ENCODE data around the gene EPM2A. TPM values are rescaled to one million over a fixed set of nuclear protein-coding genes. Genes with fewer than 3 reads are reported as not detected.

EPM2A gene
- total and polyA plus RNA-seq, 10 of the 15 experiments (the other 5 are each of a cell fraction or from before 2014, with no cell fraction given), result 3.4 to 13.0 (median 7.9) TPM

- Histone ChIP-seq H3K4me1 (ENCODE audit: control insufficient read depth, insufficient read depth, low read length) (no peaks in the 10 kb centered on the region; the same call in 1 of the 2 replicates), H2AFZ (ENCODE audit: control insufficient read depth, low read depth, low read length) (no peak overlapping the region), H3K27me3 (replicated peaks in 1 of 2; ENCODE audit: control insufficient read depth in 2 of 2, insufficient read depth in 2 of 2, low read length in 1 of 2) (no peaks in the 10 kb centered on the region), H3K36me3 (ENCODE audit: control insufficient read depth in 2 of 2, insufficient read depth in 2 of 2, low read length in 1 of 2) (no peaks in the 10 kb centered on the region), H3K4me2 (ENCODE audit: control insufficient read depth, insufficient read depth) (no peak overlapping the region), H3K9me3 (replicated peaks; ENCODE audit: control insufficient read depth, insufficient read depth, low read length) (no peaks in the 10 kb centered on the region), H3K27ac (ENCODE audit: control insufficient read depth, insufficient read depth) (no peak overlapping the region), H4K20me1 (ENCODE audit: control insufficient read depth, insufficient read depth) (no peaks in the 10 kb centered on the region), H3K4me3 (no peak overlapping the region), H3K79me2 (ENCODE audit: control insufficient read depth, insufficient read depth, low read length) (no peaks in the 10 kb centered on the region), H3K9ac (ENCODE audit: control insufficient read depth, insufficient read depth, low read length) (no peak overlapping the region)
- WGBS (ENCODE audit: insufficient coverage, insufficient replicate concordance, low lambda C conversion rate, missing lambda C conversion rate), result 46% methylated on average over 2 of the region's 2 CpGs
- BruUV-seq (replicated peaks), result no TSS peak
- intact Hi-C loops (cut with micrococcal nuclease; ENCODE audit: unreplicated experiment) (no loop called here), in situ Hi-C loops (cut with MboI) (no loop called here)
- no peak for TF ChIP-seq ETV6 (conservative IDR thresholded peaks at IDR 0.05 in 1 of 2, IDR thresholded peaks at IDR 0.05 in 1 of 2; ENCODE audit: borderline replicate concordance in 1 of 2, low read depth in 1 of 2)
- SMC1A ChIA-PET (ENCODE audit: uncharacterized antibody, unreplicated experiment), result no interaction called here
- FAIRE-seq, result no peak
- no peak for ATAC-seq
- DNase-seq (ENCODE audit: low read depth, low spot score), result no peak
- RAD21 ChIA-PET (ENCODE audit: unreplicated experiment), result no interaction called here
- CTCF ChIA-PET, result no interaction called here
- POLR2A ChIA-PET, result no interaction called here
Measured at GRCh38 chr6:145752638-145753037, 17.3 kb upstream of the EPM2A start.

- 100% methylated on average over 1 of the region's 1 CpG for WGBS (ENCODE audit: insufficient coverage, insufficient replicate concordance, low lambda C conversion rate, missing lambda C conversion rate)
- ChIA-PET POLR2A (interaction anchor here (1.0 kb wide), 1 partner anchor 11 kb away, joined by 3 read pairs; no protein-coding TSS in a partner anchor), SMC1A (ENCODE audit: uncharacterized antibody, unreplicated experiment) (no interaction called here), CTCF (no interaction called here), RAD21 (ENCODE audit: unreplicated experiment) (no interaction called here)
- no TSS peak for BruUV-seq (replicated peaks)
- no peak overlapping the region for H3K4me3 ChIP-seq
- intact Hi-C loops (cut with micrococcal nuclease; ENCODE audit: unreplicated experiment) (loop anchor here (5.0 kb wide), 1 partner anchor 53 kb away; no protein-coding TSS in a partner anchor), in situ Hi-C loops (cut with MboI) (no loop called here)
- DNase-seq (ENCODE audit: low read depth, low spot score) (no peak), ATAC-seq (peak; percentile 94), FAIRE-seq (no peak)
- H3K9ac ChIP-seq (ENCODE audit: control insufficient read depth, insufficient read depth, low read length), result no peak overlapping the region
- peak overlapping the region; percentile 19; the same call in 1 of the 2 replicates for H3K4me2 ChIP-seq (ENCODE audit: control insufficient read depth, insufficient read depth)
- H3K27ac ChIP-seq (ENCODE audit: control insufficient read depth, insufficient read depth), result no peak overlapping the region
- no peaks in the 10 kb centered on the region for H4K20me1 ChIP-seq (ENCODE audit: control insufficient read depth, insufficient read depth)
- no peaks in the 10 kb centered on the region for H3K27me3 ChIP-seq (replicated peaks in 1 of 2; ENCODE audit: control insufficient read depth in 2 of 2, insufficient read depth in 2 of 2, low read length in 1 of 2)
- no peaks in the 10 kb centered on the region for H3K36me3 ChIP-seq (ENCODE audit: control insufficient read depth in 2 of 2, insufficient read depth in 2 of 2, low read length in 1 of 2)
- no peaks in the 10 kb centered on the region for H3K9me3 ChIP-seq (replicated peaks; ENCODE audit: control insufficient read depth, insufficient read depth, low read length)
- no peaks in the 10 kb centered on the region; the same call in 1 of the 2 replicates for H3K4me1 ChIP-seq (ENCODE audit: control insufficient read depth, insufficient read depth, low read length)
- no peaks in the 10 kb centered on the region for H3K79me2 ChIP-seq (ENCODE audit: control insufficient read depth, insufficient read depth, low read length)
- peak overlapping the region; percentile 51 for H2AFZ ChIP-seq (ENCODE audit: control insufficient read depth, low read depth, low read length)
- TF ChIP-seq POLR2A (IDR thresholded peaks at IDR 0.05; ENCODE audit: low read depth, low read length) (no peak), TAF1 (IDR thresholded peaks at IDR 0.05; ENCODE audit: borderline replicate concordance, low read depth, low read length) (no peak), BACH1 (IDR thresholded peaks at IDR 0.05; ENCODE audit: borderline replicate concordance) (peak; percentile 99), YY1 (IDR thresholded peaks at IDR 0.05; ENCODE audit: low read depth, low read length) (no peak), TBL1XR1 (IDR thresholded peaks at IDR 0.05; ENCODE audit: low read depth, low read length) (no peak), SIN3A (IDR thresholded peaks at IDR 0.05; ENCODE audit: low read depth, low read length) (no peak), MTA2 (IDR thresholded peaks at IDR 0.05; ENCODE audit: low read depth) (0 out of 2 replicates have a peak, but pooled peaks have one; percentile 17), FOXM1 (IDR thresholded peaks at IDR 0.05; ENCODE audit: low read depth, low read length) (no peak), NFYA (IDR thresholded peaks at IDR 0.05; ENCODE audit: borderline replicate concordance, low read depth, low read length) (no peak), TARDBP (IDR thresholded peaks at IDR 0.05; ENCODE audit: borderline replicate concordance) (no peak), RUNX3 (IDR thresholded peaks at IDR 0.05; ENCODE audit: low read length) (no peak), TCF7 (IDR thresholded peaks at IDR 0.05; ENCODE audit: borderline replicate concordance) (peak; percentile 82; the same call in 1 of the 2 replicates), RELB (IDR thresholded peaks at IDR 0.05; ENCODE audit: low read depth) (no peak), KDM1A (IDR thresholded peaks at IDR 0.05; ENCODE audit: borderline replicate concordance) (no peak), YBX1 (IDR thresholded peaks at IDR 0.05) (no peak), JUNB (IDR thresholded peaks at IDR 0.05) (0 out of 2 replicates have a peak, but pooled peaks have one; percentile 22), RAD21 (IDR thresholded peaks at IDR 0.05; ENCODE audit: insufficient read depth, low read depth, low read length) (no peak), RFX5 (IDR thresholded peaks at IDR 0.05; ENCODE audit: low read depth, low read length) (no peak), FOXK2 (IDR thresholded peaks at IDR 0.05) (no peak), LARP7 (IDR thresholded peaks at IDR 0.05) (no peak)
Measured at GRCh38 chr6:145749632-145750031, 14.3 kb upstream of the EPM2A start.
